Gastroesophageal sphincter (tissue), 3 donors: ENCODE data around the gene KIAA1958.

Source experiments
- CTCF ChIP-seq, 4 experiments: fragments of 200-600 bp in 2 of 4; fragments of 450-650 bp in 2 of 4; sonication (generic) in 1 of 4; IDR thresholded peaks; one replicate each; pipeline ENCODE4 v1.5.1; 2017 to 2019; ENCODE audit warnings: antibody characterized with exemption in 4 of 4, mild to moderate bottlenecking in 2 of 4, moderate library complexity in 2 of 4
- EP300 ChIP-seq: sonication (generic); formaldehyde crosslinking; IDR thresholded peaks from one replicate; pipeline ENCODE4 v1.6.1; 2017; ENCODE audit warnings: antibody characterized with exemption, mild to moderate bottlenecking
- POLR2A ChIP-seq, 2 donors: fragments of 450-650 bp; IDR thresholded peaks; one replicate each; pipeline ENCODE4 v1.6.1; 2017; ENCODE audit warnings: antibody characterized with exemption in 2 of 2, mild to moderate bottlenecking in 2 of 2, moderate library complexity in 1 of 2

- no peak for TF ChIP-seq CTCF (IDR thresholded peaks at IDR 0.05)
- no peak for TF ChIP-seq EP300
- no peak for TF ChIP-seq POLR2A (IDR thresholded peaks at IDR 0.05)
These were observed 96.0 kb downstream of the KIAA1958 start for GRCh38 chr9:112582371-112583262.
